Posterior cingulate gyrus (tissue), 11 donors: ENCODE data around the gene WDCP.
A peak's percentile ranks its signal among the peaks of the same experiment; 100 is the strongest.
"Not testable (repeated sequence)": the region's sequence is repeated elsewhere in the genome, so short reads cannot be mapped to it uniquely, and the experiment has no call there.

Experiments
- DNase-seq, 10 donors: peaks; one replicate each; pipeline versions ENCODE4 v3.0.0 to v3.0.0-alpha.2; 2020 to 2021; ENCODE audit warnings: mixed read lengths in 3 of 10
- intact Hi-C: fragments of 100-400 bp; cut with DNase I; formaldehyde crosslinking; loops from one replicate; pipeline ENCODE4 v1.15.1; 2023

Gene WDCP, protein sequence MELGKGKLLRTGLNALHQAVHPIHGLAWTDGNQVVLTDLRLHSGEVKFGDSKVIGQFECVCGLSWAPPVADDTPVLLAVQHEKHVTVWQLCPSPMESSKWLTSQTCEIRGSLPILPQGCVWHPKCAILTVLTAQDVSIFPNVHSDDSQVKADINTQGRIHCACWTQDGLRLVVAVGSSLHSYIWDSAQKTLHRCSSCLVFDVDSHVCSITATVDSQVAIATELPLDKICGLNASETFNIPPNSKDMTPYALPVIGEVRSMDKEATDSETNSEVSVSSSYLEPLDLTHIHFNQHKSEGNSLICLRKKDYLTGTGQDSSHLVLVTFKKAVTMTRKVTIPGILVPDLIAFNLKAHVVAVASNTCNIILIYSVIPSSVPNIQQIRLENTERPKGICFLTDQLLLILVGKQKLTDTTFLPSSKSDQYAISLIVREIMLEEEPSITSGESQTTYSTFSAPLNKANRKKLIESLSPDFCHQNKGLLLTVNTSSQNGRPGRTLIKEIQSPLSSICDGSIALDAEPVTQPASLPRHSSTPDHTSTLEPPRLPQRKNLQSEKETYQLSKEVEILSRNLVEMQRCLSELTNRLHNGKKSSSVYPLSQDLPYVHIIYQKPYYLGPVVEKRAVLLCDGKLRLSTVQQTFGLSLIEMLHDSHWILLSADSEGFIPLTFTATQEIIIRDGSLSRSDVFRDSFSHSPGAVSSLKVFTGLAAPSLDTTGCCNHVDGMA

DNA sequence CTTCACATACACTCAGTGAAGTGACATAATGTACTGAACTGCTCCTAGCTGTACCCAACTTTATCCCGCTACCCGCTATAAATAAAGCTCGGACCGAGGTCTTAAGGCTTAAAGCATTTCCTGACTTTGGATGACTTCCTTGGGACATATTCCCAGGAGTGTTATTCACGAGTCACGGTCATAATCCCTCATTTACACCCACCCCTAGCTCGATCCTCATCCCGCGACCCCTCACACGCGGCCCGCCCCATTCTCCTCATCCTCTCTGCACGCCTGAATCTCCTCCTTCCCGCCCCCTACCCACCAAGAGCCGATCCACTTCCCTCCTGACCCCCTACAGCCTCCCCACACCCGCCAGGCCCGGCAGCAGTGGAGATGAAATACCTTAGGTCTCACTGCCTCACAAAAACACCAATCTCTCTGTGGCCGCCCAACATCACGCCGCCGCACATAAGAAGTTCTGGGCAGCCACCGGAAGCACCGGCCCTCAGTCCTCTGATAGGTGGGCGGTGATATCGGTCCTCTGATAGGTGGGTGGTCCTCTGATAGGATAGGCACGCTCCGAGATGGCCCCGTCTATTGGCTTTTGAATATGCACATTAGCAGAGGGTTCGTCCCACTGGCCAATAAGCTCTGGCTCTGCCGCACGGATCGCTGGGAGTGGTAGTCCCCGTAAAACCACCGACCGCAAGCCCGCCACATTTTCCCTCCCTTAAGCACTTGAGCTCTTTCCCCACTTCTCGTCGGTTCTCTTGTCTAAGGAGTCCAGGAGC lies at the start of gene WDCP:
WDCP (minus strand) TSS at position 462 of the 773 bp plus-strand sequence. CDS start 7,897 bp downstream, outside the sequence.
- intact Hi-C loops, result loop anchor here (1.0 kb wide), 1 partner anchor 106 kb away; no protein-coding TSS in a partner anchor

DNA sequence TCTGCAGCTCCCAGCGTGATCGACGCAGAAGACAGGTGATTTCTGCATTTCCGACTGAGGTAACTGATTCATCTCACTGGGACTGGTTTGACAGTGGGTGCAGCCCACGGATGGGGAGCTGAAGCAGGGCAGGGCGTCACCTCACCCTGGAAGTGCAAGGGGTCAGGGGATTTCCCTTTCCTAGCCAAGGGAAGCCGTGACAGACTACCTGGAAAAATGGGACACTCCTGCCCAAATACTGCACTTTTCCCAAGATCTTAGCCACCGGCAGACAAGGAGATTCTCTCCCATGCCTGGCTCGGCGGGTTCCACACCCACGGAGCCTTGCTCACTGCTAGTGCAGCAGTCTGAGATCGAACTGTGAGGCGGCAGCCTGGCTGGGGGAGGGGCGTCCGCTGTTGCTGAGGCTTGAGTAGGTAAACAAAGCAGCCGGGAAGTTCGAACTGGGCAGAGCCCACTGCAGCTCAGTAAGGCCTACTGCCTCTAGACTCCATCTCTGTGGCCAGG lies 48.0 kb upstream of the WDCP start:
- intact Hi-C loops, result not testable (repeated sequence)
- DNase-seq, result peak in 1 of 10 donors; percentile 57

More for the DNA sequence above, at the start of gene WDCP:
- DNase-seq, result peak; percentile 94 to 99 (median 98)

DNA sequence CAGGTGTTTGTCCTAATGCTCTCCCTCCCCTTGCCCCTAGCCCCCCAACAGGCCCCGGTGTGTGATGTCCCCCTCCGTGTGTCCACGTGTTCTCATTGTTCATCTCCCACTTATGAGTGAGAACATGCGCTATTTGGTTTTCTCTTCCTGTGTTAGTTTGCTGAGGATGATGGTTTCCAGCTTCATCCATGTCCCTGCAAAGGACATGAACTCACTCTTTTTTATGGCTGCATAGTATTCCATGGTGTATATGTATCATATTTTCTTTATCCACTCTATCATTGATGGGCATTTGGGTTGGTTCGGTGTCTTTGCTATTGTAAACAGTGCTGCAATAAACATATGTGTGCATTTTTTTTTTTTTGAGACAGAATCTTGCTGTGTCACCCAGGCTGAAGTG lies 46.1 kb upstream of the WDCP start:
- intact Hi-C loops, DNase-seq: not testable (repeated sequence)

DNA sequence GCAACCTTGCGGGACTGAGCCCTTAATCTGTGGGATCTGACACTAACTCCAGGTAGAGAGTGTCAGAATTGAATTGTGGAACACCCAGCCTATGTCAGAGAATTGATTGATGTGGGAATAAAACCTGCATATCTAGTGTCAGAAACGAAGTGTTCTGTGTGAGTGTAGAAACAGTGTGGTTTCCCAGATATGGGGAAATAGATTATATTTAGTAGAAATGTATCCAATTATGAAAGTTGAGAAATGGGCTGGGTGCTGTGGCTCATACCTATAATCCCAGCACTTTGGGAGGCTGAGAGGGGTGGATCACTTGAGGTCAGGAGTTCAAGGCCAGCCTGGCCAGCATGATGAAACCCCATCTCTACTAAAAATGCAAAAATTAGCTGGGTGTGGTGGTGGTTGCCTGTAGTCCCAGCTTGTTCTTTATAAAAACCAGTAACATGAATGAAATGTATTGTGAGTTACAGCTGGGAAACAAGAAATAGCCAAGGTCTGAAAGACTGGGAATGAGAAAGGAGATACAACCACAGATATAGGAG lies 41.7 kb upstream of the WDCP start:
- intact Hi-C loops, result no loop called here
- DNase-seq, result no peak

DNA sequence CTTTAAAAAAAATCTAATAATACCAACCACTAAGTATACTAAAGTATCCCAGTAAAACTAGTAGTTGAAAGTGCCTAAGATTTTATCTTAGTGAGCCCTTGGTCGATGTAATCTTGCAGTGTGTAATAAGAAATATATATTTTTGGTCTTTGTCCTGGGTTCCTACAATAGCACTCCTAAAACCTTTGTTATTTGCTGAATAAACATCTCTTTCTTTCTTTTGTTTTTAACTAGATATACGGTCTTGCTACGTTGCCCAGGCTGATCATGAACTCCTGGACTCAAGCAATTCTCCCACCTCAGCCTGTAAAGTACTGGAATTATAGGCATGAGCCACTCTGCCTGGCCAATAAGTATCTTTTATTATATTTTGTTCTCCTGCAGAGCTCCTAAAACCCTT lies 39.8 kb upstream of the WDCP start:
- no peak for DNase-seq
- intact Hi-C loops, result no loop called here

DNA sequence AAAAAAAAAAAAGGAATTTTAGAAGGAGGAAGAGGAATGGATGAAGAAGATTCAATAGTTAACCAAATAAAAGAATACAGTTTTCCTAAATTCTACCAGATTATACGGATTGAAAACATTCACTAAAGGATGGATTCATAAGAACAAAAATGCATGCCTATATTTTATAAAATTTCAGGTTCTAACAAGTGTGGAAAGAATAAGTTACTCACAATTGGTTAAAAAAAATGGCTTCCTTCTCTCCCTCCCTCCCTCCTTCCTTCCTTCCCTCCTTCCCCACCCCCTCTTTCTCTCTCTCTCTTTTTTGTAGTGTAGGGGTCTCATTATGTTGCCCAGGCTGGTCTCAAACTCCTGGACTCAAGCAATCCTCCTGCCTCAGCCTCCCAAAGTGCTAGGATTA lies 39.0 kb upstream of the WDCP start:
- intact Hi-C loops, result no loop called here
- no peak for DNase-seq

DNA sequence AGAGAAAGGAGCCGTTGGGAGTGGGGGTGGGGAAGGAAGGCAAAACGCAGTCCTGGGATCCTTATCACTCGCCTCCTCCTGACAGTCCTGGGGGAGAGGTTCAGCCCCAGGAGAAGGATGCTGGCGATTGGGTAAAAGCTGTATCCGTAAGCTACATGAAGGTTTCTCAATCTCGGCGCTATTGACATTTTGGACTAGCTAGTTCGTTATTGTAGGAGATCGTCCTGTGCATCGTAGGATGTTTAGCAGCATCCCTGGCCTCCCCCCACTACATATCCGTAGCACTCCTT lies 38.0 kb upstream of the WDCP start:
- no peak for DNase-seq
- intact Hi-C loops, result loop anchor here (2.0 kb wide), 2 partner anchors 38 to 158 kb away; partner anchors contain the start of genes ATAD2B, FAM228B and PFN4

DNA sequence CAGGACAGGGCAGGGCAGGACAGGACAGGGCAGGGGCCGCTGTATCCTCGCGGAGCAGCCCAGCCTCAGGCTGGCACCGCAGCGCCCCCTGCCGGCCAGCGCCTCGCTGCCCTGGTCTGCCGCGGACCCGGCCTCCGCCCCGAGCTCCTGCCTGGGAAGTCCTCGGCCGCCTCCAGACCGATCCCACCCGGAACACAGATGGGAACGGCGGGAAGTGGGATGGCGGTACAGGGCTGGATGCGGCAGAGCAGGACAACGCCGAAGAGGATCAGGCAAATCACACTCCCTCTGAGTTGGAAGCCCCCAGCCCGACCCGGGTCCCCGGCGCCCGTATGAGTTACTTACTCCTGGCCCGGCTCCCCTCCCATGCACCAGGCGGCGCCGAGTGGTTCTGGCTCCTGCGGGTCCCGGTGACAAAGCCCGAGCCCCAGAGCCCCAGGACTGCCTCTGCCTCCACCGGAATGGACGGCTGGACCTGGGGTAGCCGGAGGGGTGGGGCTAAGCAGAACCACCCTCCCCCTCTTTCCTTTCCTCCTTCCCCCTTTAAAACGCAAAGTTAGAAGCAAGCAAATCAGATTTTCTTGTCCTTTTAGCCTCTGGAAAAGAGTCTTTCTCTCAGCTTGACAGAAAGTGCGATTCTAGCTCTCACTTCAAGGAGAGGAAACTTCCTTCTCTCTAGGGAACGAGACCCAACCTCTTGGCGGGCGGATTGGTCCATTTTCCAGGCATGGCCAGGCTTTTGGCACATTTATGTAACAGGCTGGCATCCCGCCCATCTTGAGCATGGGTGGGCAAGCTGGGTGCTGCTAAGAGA lies 37.4 kb upstream of the WDCP start, which contains the start of gene TP53I3:
TP53I3 (minus strand) TSS at position 449 of the 814 bp plus-strand sequence. CDS start 508 bp downstream, outside the sequence.
- DNase-seq, result peak; percentile 62 to 98 (median 80)

DNA sequence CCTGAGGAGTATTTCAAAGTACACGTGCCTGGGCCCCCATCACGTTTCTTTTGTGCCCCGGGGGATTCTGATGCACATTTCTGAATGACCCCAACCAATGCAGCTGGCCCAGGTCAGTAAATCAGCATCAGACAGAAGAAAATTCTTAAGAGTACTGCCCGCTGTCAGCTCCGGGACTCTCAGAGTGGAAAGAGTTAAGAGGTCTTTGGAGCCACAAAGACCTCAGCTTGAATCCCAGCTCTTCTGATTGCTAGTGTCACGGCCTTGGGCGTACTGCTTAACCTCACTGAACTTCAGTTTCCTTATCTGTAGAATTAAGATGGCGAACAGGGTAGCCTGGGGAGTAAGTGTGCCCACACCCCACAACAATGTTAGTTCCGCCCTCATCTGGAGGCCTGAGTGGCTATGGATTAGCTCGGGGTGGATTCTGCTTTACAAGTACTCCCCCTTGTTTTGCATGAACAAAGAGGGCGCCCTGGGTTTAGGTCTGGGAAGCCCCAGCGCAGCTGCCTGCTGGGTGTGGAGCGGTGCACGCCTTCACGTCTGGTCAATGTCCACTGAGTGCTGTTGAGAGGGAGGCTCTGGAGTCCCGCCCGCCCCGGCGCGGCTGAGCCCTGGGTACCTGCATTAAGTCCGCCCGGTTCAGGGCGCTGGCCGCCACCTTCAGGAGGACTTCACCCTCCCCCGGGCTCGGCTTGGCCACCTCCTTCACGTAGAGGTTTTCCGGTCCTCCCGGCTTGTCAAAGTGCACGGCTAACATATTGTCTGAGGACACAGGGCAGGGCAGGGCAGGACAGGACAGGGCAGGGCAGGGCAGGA lies 36.6 kb upstream of the WDCP start:
- peak in 3 of 10 donors; percentile 19 to 73 (median 50) for DNase-seq
- intact Hi-C loops, result loop anchor here (1.0 to 2.0 kb wide), 3 partner anchors 39 to 259 kb away; partner anchors contain the start of genes ATAD2B, FAM228B and PFN4

More for the DNA sequence above, 37.4 kb upstream of the WDCP start, which contains the start of gene TP53I3:
- intact Hi-C loops, result loop anchor here (1.0 to 2.0 kb wide), 3 partner anchors 38 to 260 kb away; partner anchors contain the start of genes ATAD2B, FAM228B and PFN4

DNA sequence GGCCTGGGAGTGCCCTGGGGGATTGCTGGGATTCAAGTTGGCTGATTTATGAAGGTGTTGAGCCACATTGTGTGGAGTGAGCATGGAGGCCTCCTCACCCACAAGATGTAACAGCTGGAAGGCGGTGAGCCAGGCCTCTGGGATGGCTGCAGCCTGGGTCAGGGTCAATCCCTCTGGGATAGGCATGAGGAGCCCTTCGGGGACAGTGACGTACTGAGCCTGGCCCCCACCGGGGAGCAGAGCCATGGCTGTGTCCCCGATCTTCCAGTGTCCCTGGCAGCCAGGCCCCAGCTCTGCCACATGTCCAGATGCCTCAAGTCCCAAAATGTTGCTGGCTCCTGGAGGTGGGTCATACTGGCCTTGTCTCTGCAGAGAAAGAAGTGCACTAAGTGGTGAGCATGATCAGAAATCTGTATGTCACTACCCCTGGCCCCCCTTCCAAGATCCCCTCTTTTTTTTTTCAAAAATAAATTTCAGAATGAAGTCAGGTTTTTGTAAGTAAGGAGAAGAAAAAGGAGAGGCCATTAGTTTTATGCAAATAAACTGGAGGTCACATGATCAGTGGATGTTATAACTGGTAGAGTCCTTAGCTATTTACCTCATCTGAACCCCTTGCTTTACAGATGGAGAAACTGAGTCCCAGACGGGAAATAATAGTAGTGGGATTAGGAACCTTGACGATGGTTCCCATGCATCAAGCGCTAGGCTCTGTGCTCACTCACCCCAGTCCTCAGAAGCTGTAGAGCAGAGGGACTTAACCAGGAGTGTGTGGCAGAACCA lies 35.8 kb upstream of the WDCP start:
- intact Hi-C loops, result no loop called here
- DNase-seq, result no peak

DNA sequence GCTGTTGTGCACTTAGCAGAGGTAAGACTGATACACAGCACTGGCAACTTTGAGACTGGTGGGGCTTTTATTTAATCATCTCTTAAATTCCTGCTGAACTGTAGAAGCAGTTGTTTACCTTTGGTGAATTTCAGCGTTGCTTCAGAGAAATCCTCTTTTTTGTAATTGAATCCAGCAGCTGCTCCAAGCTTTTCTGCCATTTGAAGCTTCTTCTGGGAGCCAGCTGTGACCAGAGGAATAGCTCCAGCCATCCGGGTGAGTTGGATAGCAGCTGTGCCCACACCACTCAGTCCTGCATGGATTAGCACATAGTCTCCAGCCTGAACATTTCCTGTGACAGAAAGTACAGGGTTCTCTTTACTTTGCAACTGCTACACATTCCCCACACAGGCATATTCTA lies 33.5 kb upstream of the WDCP start:
- intact Hi-C loops, result no loop called here
- DNase-seq, result no peak

DNA sequence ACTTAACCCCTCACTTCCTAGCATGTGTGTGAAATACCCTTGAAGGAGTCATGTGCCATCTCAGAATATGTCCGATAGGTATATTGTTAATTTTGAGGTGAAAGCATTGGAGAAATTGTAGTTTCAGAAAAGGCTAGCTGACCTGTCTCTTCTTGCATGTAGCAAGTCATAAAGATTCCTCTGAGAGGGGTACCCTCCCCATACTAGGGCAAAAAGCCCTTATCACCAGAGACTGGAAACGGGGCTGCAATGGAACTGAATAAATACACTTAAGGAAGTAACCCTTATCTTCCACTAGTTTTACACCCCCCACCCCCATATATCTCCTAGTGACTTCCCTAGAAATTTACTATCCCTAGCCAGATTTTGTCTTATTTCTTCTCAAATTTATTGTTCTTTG lies 30.7 kb upstream of the WDCP start:
- DNase-seq, result no peak
- intact Hi-C loops, result loop anchor here (2.0 kb wide), 1 partner anchor 151 kb away; the partner anchor contains the start of gene ATAD2B

DNA sequence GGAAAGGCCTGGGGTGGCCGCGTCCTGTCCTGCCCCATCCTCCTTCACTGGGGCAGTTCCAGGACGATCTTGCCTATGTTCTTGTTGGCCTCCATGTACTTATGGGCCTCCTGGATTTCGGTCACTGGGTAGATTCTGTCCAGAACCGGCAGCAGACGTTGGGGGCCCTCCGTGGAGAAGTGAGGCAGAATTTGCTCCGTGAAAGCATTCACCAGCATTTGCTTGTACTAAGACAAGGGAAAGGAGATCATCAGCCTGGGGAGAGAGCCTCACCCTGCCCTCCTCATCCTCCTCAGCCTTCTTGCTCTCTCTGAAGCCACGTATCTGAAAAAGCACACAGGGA lies 30.3 kb upstream of the WDCP start:
- intact Hi-C loops, result loop anchor here (2.0 kb wide), 1 partner anchor 151 kb away; the partner anchor contains the start of gene ATAD2B
- DNase-seq, result no peak

DNA sequence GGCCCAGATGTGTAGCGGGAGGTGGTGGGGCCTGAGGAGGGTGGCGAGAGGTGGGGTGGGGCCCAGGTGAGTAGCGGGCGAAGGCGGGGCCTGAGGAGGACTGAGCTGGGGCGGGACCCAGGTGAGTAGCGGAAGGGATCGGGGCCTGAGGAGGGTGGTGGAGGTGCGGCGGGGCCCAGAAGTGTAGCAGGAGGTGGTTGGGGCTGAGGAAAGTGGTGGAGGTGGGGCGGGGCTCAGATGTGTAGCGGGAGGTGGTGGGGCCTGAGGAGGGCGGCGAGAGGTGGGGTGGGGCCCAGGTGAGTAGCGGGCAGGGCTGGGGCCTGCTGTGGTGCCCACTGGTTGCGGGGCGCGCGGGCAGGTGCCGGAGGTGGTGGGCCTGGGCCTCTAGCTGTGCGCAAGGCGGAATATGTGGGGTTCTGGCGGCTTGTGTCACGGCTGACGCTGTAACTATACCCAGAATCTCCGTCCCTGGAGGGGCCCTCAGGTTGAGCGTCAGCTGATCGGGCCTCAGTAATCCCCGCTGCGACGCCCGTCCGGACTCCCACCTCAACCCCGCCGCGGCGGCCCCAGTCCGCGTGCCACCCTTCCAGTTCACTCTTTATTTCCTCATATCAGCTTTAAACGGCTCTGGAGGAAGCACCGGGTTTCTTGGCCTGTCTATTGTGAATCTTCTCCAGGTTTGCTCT lies 29.8 kb upstream of the WDCP start:
- intact Hi-C loops, result loop anchor here (2.0 kb wide), 1 partner anchor 150 kb away; the partner anchor contains the start of gene ATAD2B
- peak in 6 of 10 donors; percentile 21 to 88 (median 53) for DNase-seq

DNA sequence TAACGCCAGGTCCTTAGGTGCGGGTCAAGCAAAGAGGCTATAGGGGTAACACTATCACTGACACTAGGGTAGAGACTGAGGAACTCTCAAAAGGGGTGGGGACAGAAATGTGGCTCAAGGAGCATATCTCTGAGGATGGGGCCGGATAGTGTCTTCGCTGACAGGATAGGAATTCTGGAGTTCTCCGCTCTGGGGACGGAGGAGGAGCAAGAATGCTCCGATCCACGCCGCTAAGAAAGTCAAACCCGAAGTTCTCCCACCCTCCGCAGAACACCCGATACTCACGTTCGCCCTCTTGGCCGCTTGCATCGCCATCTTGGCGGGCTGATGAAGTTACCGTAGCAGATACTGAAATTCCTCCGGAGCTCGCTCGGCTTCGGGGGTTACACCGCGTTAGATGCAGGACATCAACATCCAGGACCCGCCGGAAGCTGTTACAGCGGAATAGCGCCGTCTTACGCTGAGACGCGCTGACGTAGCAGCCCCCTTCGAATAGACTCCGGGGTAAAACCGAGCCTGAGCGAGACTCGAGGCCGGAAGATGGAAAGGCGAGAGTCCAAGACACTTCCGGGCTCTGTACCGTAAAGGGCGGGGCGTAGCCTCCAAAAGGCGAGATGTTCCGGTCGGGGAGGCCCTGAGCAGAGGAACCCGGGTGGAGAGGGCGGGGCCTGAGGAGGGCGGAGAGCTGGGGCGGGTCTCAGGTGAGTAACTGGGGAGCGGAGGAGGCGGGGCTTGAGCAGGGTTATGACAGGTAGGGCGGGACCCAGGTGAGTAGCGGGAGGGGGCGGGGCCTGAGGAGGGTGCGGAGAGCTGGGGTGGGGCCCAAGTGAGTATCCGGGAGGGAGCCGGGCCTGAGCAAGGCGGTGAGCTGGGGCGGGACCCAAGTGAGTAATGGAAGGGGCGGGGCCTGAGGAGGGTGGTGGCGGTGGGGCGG lies 29.0 kb upstream of the WDCP start, which contains the start of gene SF3B6:
SF3B6 (minus strand) TSS at position 412 of the 934 bp plus-strand sequence; CDS start at position 315, 97 bp downstream.
- DNase-seq, result peak; percentile 90 to 99 (median 96)
- intact Hi-C loops, result loop anchor here (2.0 kb wide), 1 partner anchor 149 kb away; the partner anchor contains the start of gene ATAD2B
